Islet of Langerhans (tissue), 1 donor: ENCODE data around the gene NOD2.

ENCODE experiments used
- FAIRE-seq: peaks from one replicate; lab custom pipeline; 2011; peaks lifted over from hg19 to GRCh38; lab: Jason Lieb, UNC

NOD2 gene

GRCh38 chr16:50718061-50718760, 24.8 kb downstream of the NOD2 start:
- FAIRE-seq, result no peak

- no peak for FAIRE-seq
These were observed 25.5 kb downstream of the NOD2 start for GRCh38 chr16:50718761-50719400.

GRCh38 chr16:50719401-50720337, 26.3 kb downstream of the NOD2 start:
- no peak for FAIRE-seq

GRCh38 chr16:50721549-50722404, 28.4 kb downstream of the NOD2 start:
- no peak for FAIRE-seq

GRCh38 chr16:50722405-50722737, 29.0 kb downstream of the NOD2 start:
- FAIRE-seq, result no peak

GRCh38 chr16:50722960-50723359, 29.6 kb downstream of the NOD2 start:
- no peak for FAIRE-seq

GRCh38 chr16:50724306-50724705, 30.9 kb downstream of the NOD2 start:
- FAIRE-seq, result no peak

- no peak for FAIRE-seq
These were observed 38.0 kb downstream of the NOD2 start for GRCh38 chr16:50731130-50731988.

GRCh38 chr16:50731989-50732832, 38.8 kb downstream of the NOD2 start:
- FAIRE-seq, result no peak

GRCh38 chr16:50733468-50733867, 40.1 kb downstream of the NOD2 start:
- FAIRE-seq, result no peak

- no peak for FAIRE-seq
These were observed 42.3 kb downstream of the NOD2 start for GRCh38 chr16:50735629-50736122.

- FAIRE-seq, result no peak
These were observed 43.0 kb downstream of the NOD2 start for GRCh38 chr16:50736448-50736847.

- FAIRE-seq, result no peak
These were observed 44.1 kb downstream of the NOD2 start for GRCh38 chr16:50737420-50737959.

- FAIRE-seq, result no peak
These were observed 45.6 kb downstream of the NOD2 start for GRCh38 chr16:50739031-50739430.

GRCh38 chr16:50740736-50741135, 47.3 kb downstream of the NOD2 start:
- no peak for FAIRE-seq

GRCh38 chr16:50741225-50741780, 47.9 kb downstream of the NOD2 start:
- FAIRE-seq, result no peak

- FAIRE-seq, result peak; percentile 75
These were observed 48.6 kb downstream of the NOD2 start, which contains the start of gene CYLD for GRCh38 chr16:50741781-50742575. TSS of gene CYLD (plus strand) at chr16:50742086. CDS start at chr16:50749699, 7,613 bp downstream.

GRCh38 chr16:50742576-50743200, 49.3 kb downstream of the NOD2 start:
- no peak for FAIRE-seq
